ENCODE measurements around the gene PTPRN2.

PTPRN2 gene

DNA sequence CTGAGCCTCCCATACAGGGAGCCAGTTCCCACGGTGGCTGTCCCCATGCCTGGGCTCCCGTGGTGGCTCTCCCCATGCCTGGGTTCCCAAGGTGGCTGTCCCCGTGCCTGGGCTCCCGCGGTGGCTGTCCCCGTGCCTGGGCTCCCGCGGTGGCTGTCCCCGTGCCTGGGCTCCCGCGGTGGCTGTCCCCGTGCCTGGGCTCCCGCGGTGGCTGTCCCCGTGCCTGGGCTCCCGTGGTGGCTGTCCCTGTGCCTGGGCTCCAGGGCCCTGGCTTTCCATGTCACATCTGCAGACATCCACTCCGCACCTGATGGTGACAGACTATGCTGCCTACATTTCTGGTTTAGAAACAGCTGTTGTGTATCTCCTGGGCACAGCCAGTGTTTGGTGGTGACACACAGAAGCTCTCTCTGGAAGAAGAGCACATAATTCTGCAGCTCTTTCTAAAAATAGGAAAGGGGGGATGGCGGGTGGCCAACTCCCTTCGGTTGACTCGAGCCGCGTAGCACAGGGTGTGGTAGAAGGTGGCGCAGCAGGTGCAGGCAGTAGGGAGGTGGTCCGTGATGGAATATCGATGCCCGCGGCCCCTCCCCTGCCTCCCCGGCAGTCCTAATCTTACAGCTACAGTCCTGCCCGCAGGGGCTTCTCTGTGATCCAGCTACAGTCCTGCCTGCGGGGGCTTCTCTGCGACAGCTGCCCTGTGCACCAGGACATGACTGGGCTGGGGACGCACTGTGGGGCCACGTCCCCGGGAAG lies 999.6 kb downstream of the PTPRN2 start:
- DNase-seq: no peak

DNA sequence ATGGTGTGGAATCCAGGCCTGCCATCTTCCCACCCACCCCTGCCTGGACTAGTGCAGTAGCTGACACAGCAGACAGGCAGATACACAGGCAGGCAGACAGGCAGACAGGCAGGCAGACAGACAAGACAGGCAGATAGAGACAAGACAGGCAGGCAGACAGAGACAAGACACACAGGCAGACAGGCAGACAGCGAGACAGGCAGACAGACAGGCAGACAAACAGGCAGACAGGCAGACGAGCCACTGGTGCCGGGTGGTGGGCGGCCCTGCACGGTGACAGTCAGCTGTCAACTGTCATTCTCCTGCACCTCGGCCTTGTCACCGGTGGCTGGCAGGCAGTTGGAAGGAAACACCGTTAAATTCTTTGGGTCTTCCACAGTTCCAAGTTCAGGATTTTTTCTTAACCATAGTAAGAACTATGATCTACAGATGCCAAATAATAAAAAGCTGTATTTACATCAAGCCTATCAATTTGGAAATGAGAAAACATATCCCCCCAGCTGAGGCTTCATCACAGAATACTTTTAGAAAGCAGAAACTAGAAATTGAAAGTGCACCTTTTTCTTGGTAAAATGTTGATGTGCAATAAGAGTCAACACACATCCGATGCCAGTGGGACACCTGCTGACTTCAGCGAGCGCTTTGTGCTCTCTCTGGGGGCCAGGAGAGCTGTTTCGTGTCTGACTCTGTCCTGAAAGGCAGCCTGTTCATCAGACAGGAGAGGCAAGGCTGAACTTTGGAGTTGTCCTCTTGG lies 1000.4 kb downstream of the PTPRN2 start:
- DNase-seq: no peak

DNA sequence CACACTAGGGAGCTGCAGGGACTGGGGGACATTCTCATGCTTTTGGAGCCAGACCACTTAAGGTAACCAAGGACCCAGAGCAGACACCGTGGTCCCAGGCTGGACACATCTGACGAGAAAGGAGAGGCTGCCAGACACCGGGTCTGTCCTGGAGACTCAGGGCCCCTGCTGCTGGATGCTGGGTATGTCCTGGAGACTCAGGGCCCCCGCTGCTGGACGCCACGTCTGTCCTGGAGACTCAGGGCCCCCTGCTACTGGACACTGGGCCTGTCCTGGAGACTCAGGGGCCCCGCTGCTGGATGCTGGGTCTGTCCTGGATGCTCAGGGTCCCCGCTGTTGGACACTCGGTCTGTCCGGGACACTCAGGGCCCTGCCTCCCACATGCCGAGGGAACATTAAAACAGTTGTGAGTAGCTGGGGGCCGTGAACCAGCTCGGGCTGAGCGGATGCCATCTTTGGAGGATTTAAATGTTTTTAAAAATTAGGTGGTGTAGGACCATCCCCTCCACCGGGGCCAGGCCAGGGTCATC lies 1001.1 kb downstream of the PTPRN2 start:
- DNase-seq: no peak

DNA sequence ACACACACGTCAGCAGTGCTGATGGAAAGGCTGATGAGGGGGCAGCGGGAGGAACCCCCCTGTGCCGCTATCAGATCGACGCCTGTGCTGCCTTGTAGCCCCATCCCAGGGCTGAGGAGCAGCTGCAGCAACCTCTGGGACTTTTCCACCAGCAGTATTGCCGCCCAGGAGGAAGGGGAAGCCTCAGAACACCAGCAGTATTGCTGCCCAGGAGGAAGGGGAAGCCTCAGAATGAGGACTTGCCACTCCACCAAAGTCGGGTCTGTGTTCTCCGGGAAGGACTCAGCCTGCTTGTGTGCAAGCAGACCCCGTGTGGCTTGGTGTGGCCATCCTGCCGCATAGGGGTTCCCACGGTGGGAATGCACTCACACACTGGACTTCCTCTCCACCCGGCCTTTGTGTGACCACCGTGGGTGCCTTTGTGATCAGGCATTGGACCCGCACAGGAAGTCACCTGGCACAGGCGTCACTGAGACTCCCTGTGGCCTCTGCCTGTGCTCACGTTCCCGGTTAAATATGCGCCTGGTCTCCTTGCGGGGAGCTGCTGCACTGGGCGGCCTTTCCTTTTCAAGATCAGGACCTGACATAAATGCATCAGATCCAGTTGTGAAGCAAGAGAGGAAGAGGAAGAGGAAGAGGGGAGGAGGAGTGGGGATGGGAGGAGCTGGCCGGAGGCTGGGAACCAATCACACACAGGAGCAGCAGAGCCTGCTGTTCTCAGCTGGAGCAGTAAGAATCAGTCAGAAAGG lies 1002.3 kb downstream of the PTPRN2 start:
- peak in 1 of 2 donors; percentile 7 for DNase-seq

DNA sequence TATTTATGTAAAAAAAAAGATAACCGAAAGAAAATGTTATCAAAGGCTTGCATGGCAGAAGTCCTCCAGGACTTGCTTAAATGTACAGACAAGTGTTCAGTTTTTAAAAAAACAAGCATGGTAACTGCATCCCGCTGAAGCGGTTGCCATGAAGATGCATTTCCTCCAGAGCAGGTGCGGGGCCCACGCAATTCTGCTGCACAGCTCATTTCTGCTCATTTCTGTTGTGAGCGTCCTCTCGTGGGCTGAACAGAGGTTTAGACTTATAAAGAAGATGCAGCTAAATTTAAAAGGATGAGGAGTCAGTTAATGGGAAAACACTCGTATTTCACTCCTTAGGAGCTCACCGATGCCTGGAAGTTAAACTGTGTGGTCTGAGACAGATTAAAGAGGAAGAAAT lies 1003.2 kb downstream of the PTPRN2 start:
- no peak for DNase-seq

DNA sequence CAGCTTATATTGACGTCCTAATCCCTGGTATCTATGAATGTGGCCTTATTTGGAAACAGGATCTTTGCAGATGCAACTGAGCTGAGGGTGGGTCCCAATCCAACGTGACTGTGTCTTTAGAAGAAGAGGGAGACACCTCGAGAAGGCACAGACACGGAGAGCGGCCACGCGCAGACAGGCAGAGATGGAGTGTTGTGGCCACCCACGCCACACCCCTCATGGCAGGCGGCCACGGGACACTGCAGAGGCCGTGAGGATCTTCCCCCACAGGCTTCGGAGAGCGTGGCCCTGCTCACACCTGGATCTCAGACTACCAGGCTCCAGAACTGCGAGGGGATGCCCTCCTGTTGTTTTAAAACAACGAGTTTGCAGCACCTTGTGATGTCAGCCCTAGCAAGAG lies 1005.9 kb downstream of the PTPRN2 start:
- no peak for DNase-seq

DNA sequence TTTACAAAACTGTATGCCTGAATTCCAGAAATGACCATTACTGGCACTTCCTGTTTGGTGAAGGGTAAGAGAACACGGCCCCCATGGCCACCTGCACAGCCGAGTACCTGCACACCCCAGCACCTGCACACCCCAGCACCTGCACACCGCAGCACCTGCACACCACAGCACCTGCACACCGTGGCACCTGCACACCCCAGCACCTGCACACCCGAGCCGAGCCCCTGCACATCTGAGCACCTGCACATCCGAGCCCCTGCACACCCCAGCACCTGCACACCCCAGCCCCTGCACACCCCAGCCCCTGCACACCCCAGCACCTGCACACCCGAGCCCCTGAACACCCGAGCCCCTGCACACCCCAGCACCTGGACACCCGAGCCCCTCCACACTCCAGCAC lies 1007.3 kb downstream of the PTPRN2 start:
- DNase-seq: no peak

DNA sequence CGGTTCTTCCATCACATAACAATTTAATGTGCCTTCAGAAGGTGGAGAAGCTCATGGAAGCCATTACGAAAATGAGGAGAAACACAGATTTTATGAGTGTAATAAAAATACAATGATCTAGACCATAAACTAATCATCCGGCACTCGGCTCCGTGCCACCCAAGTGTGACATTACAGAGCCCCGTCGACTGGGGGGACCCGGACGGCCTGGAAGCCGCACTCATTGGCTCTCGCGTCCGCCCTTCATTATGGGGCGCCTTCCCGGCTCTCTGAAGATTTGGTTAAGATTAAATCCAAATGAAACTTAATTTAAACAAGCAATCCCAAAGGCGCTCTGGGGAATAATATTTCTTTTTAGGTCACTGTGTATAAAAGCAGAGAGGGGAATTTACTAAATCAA lies 1008.2 kb downstream of the PTPRN2 start:
- no peak for DNase-seq

DNA sequence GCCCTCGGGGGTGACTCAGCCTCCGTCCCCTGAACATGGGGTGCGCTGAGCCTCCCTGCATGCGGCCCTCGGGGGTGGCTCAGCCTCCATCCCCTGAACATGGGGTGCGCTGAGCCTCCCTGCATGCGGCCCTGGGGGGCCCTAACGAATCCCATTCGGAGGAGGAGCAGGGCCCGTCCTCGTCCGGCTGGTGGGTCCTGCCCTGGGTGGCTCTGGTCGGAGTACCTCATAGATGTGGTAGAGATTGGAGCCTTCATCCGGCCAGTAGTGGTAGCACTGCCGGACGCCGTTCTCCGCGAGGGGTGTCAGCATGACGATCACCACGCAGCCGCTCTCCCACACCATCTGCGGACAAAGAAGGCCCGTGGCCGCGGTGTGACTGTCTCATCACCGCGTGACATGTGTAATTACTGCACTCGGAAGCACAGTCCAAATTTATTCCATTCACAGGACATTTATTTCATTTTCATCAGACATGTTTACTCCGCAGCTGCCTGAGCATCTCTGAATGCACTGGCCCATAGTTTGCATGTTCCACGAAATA lies 1009.8 kb downstream of the PTPRN2 start:
- DNase-seq: no peak

DNA sequence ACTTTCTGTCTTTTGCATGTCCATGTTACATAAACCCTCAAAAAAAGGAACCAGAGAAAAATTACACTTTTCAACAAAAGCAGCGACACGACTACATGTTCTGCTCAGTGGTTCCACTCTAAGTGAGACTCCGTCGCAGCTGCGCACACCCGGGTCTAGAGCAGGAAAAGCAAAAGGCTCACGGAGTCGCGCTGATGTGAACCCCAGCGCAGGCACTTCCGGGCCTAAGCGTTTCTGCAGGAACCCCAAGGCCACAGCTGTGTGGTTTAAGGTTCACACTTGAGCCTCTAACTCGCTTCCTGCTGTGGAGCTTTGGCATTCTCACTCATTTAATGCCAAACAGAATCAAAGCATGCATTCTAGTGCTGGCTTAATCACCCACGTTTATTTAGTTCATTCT lies 1010.6 kb downstream of the PTPRN2 start:
- DNase-seq: no peak

DNA sequence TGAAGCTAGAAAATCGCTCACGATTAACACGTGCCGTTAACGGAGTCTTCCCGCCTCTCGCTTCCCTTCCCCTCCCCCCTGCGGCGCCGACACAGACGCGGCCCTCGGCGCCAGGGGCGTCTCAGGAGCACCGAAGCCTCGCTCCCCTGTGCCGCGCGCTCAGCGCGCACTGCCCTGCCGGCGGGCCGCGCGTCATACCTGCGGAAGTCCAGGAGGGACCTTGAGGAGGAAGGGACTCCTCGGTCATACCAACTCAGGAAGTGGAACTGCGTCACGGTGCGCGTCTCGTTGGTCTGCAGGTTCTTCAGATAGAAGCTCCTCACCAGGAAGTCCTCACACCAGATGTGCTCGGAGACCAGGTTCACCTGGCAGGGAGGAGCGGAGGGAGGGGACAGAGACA lies 1011.2 kb downstream of the PTPRN2 start:
- no peak for DNase-seq

DNA sequence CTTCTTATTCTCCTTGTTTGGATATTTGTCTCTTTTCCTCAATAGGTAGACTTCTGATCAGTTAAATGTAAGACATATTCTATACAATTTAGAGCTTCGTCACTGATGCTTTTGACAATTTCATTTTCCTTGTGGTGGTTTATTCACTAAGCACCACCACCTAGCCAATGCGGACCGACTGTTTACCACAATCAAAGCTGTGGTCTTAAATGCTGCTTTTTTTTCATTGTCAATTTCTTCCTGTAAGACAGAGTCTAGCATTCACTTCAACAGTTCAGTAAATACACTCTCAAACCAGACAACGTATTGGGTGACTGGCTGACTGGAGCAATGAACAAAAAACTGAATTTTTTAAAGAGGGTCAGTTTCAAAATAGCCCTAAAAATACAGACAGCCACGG lies 1011.8 kb downstream of the PTPRN2 start:
- no peak for DNase-seq

DNA sequence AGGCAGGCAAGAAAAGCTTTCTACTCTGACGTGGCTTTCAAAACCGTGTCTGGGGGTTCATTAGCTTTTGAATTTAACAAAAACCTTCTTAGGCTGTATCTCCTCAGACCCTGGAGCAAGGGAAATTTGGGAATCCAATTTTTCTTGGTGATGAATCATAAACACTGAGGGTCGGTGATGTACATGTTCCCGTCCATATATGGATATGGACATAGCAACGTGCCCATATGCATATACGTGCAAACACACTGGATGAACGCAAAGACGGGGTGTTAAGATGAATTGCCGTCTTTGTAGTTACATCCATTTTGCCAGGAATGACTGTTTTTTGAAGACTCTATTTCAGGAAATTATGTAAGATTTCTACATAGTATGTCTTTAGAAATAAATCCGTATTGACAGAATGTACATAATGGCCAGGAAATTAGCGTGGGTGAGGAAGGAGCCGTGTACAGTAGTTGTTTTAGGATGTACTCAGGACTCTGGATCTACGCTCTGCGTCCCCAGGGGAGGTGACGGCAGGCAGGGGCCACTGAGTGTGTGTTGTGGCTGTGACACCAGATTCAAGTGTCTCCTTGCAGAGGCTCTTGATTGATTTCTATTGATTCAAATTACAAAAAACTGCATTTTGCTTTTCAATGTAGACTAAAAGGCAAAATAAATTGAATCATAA lies 1012.6 kb downstream of the PTPRN2 start:
- no peak for DNase-seq

DNA sequence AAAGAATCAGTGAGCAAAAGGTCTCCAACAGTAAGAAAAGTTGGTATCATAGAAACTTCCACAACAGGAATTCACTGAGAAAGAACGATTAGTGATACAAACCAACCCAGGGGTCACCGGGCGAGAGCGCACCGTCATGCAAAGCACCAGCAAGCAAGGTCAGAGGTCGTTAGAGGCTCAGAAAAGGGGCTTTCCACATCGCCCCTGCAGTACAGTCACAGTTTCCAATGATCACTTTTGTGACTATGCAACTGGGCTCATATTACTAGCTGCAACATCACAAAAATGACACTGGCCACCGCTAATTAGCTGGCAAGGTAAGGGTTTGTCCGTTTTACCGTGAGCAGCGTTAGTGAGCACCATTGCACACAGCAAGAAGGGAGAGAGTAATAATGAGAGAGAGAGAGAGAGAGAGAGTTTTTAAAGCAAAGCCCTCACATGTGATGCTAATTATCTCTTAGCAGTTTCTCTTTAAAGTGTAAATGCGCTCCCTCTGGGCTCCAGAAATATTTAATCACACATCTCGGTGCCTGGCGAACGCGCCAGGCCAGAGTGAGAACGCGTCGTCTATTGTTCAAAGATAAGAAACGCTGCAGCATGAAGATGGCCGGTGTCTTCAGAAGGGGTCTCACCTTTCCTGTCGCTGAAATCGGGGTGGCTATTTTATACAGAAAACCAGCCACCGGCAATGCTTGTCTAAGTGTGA lies 1013.4 kb downstream of the PTPRN2 start:
- DNase-seq: no peak

DNA sequence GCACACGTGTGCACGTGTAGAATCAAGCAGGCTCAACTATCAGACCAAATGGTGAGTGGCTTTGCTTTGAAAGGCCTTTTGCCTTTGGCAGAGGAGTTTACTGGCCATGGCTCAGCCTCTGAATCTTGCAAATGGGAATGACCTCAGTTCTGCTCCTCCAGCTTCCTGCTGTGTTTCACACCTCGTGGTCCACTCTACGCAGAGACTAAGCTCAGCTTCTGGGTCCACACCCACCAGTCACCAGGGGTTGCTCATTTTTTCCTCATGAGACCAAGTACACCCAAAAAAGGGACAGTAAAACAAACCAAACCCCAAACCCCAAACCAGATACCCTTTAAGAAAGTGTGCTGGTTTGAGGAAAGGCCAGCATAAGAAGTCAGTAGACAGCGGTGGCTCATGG lies 1014.4 kb downstream of the PTPRN2 start:
- no peak for DNase-seq

DNA sequence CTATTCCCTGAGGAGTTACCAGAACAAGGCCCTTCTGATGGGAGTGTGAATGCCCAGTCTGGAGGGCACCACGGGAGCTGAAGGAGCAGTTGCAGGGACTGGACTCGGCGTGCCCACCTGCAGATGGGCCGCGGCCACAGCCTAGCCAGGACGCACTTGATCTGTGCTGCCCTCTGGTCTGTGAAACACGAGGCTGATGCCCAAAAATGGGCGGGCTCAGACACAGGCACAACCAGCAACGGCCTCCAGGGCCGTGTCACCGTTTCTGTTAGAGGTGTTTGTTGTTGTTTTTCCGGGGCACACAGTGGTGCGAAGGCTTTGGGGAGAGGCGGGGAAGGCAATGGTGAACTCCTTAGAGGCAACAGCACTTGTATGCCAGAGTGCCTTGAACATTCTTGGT lies 1015.0 kb downstream of the PTPRN2 start:
- DNase-seq: no peak

DNA sequence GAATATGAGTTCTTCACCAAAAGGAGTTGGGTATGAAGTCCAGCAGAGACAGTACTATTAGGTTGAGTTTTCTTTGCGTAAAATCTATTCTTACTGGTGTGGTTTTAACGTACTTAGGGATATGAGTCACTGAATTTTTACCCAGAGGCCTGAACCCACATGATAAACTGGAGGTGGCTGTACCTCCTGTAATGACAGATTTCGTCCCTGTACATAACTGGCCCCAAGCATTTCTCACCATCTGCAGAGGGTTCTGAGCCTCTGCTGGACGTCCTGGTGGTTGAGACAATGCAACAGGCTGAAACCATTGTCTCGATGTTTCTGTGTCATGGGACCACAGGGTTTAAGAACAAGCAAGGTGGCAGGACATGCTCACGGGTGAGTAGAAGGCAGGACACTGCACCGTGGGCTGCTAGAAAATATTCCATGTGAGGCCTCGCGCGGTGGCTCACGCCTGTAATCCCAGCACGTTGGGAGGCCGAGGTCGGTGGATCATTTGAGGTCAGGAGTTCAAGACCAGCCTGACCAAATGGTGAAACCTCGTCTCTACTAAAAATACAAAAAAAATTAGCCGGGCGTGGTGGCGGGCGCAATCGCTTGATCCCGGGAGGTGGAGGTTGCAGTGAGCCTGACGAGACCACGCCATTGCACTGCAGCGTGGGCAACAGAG lies 1017.0 kb downstream of the PTPRN2 start:
- no peak for DNase-seq

DNA sequence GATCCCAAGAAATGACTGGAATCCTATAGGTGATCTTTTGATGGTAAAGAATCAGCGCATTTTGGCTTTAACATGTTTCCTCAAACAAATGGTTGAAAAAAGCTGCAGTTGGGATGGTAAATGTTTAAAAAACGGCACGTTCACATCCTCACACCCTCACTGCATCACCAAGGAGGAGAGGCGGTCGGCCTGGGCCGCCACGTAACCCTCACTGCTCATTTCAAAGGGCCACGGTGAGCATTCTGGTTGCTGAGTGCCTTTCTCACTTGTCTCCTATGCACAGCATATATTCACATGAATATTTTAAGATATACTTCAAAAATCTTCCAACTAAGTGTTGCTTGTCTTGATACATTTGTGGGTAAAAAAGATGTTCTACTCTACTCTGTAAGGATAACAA lies 1017.7 kb downstream of the PTPRN2 start:
- no peak for DNase-seq

DNA sequence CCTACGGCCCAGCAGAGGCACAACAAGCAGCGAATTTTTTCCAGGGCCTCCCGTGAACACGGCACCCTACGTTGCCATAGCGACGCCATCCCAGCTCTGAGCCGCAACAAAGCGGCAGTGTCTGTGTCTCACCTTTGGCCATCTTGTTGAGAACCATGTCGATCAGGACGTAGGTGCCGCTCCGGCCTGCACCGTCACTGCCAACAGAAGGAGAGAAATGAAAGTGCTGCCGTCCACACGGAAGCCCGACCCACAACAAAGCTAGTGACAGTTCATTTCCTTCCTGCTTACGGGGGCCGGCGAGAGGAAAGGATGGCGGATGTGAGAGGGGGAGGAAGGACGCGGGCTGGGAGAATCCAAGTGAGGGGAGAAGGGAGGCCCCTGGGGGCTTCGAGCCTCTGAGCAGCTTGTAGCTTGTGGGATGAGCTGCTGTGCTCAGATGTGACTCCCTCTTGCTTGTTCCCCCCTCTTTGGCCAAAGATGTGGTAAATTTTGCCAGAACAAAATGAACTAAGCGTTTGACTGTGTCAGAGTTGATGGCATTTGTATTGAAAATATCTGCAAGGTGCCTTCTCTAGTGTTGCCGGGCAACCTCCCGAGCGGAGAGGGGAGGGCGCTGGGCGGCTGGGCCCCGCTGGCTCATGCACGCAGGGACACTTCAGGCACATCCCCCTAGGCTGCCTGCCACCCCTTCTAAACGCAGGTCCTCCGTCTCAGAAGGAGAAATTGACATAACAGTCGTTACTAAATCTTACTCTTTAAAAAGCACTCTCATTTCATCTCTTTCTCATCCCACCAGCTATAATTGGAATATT lies 1018.6 kb downstream of the PTPRN2 start:
- peak in 1 of 2 donors; percentile 4 for DNase-seq

DNA sequence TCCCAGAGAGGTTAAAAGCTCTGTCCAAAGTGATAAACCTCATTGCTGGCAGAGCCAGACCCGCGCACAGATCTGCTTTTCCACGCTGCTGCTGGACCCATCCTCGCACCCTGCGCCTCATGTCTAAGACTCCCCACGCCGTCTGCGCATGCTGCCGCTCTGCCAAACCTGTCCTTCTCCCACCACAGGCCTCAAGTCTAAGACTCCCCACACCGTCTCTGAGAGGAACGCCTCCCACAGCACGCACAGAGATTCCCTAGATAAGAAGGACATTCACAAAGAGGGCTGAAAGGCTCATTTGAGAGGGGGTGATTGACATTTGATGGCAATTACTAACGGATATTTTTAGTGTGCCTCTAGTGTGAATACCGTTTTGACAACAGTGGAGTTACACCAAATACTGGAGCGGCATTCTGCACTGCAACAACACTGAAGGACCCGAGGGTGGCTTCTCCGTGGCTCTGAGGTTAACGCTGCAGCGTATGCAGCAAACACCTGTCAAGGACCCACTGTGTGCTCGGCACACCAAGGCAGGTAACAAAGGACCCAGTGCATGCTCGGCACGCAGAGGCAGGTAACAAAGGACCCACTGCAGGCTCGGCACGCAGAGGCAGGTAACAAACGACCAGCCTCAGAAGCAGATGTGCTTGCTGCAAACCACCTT lies 1019.4 kb downstream of the PTPRN2 start:
- DNase-seq: no peak

Data from inflammatory macrophage (primary cell).